Natural killer cell (primary cell): ENCODE results near the gene FARS2. TPM values are rescaled to one million over a fixed set of nuclear protein-coding genes. Genes with fewer than 3 reads are reported as not detected.
A peak's percentile ranks its signal among the peaks of the same experiment; 100 is the strongest.

Source experiments
- ATAC-seq, 3 donors: fragments of 150-1000 bp in 2 of 3; fragments of 200-7000 bp in 1 of 3; cut with Tn5 transposase; 1 replicate in 1 of 3; 2 replicates in 2 of 3; pipeline ENCODE4 v1.10.0; 2021; ENCODE audit warnings: mild to moderate bottlenecking in 2 of 3, moderate library complexity in 2 of 3
- DNase-seq, 2 donors: peaks; one replicate each; pipeline versions ENCODE4 v3.0.0 to v3.0.0-alpha.2; 2013 to 2021; ENCODE audit warnings: mixed read lengths in 1 of 2
- H3K27ac ChIP-seq: one replicate; pipeline ENCODE4 v1.5.1; 2013; ENCODE audit warnings: mild to moderate bottlenecking, low read length
- H3K27me3 ChIP-seq: one replicate; pipeline ENCODE4 v1.6.1; 2013; ENCODE audit warnings: low read length; ENCODE audit not compliant: control insufficient read depth, insufficient read depth
- H3K36me3 ChIP-seq: one replicate; pipeline ENCODE4 v1.6.1; 2013; ENCODE audit warnings: low read length; ENCODE audit not compliant: control insufficient read depth, insufficient read depth
- H3K4me1 ChIP-seq: one replicate; pipeline ENCODE4 v1.6.1; 2013; ENCODE audit warnings: low read length; ENCODE audit not compliant: control insufficient read depth, insufficient read depth
- H3K4me3 ChIP-seq: one replicate; pipeline ENCODE4 v1.5.1; 2013; ENCODE audit warnings: low read length
- H3K9me3 ChIP-seq: one replicate; pipeline ENCODE4 v1.6.1; 2013; ENCODE audit warnings: low read length; ENCODE audit not compliant: control insufficient read depth, insufficient read depth
- H3K27ac Mint-ChIP-seq, 2 donors: one replicate each; pipeline ENCODE4 v1.8.0; 2022; ENCODE audit warnings: mild to moderate bottlenecking in 2 of 2, mixed read lengths in 2 of 2, moderate library complexity in 1 of 2
- H3K27me3 Mint-ChIP-seq, 2 donors: one replicate each; pipeline ENCODE4 v1.8.0; 2022; ENCODE audit warnings: low read depth in 2 of 2, mixed read lengths in 2 of 2
- H3K36me3 Mint-ChIP-seq: one replicate; pipeline ENCODE4 v1.8.0; 2022; ENCODE audit warnings: mixed read lengths
- H3K4me1 Mint-ChIP-seq, 2 donors: one replicate each; pipeline ENCODE4 v1.8.0; 2022; ENCODE audit warnings: mixed read lengths in 2 of 2
- H3K4me3 Mint-ChIP-seq: one replicate; pipeline ENCODE4 v1.8.0; 2022; ENCODE audit warnings: mild to moderate bottlenecking, moderate library complexity, mixed read lengths
- H3K9me3 Mint-ChIP-seq, 2 donors: one replicate each; pipeline ENCODE4 v1.8.0; 2022; ENCODE audit warnings: mixed read lengths in 2 of 2
- WGBS: methylation state at CpG from one replicate; pipeline ENCODE4 v1.1.7; 2013; ENCODE audit warnings: missing lambda C conversion rate; ENCODE audit not compliant: insufficient coverage; 5-methylcytosine and 5-hydroxymethylcytosine counted together
- intact Hi-C: fragments of 100-400 bp; cut with micrococcal nuclease; formaldehyde crosslinking; loops from one replicate; pipeline ENCODE4 v1.14.2; 2022
- total RNA-seq, 4 donors: library from RNA; stranded (reverse); fragments of 120-200 nt in 1 of 4; gene quantifications; one replicate each; pipeline versions ENCODE4 v1.2.3 to v1.2.4, GENCODE V29; 2013 to 2022
- TF ChIP-seq, protein P1 (sequence below): fragments of 200-600 bp; IDR thresholded peaks from one replicate; pipeline ENCODE4 v1.8.0; 2022; ENCODE audit warnings: antibody characterized with exemption

The FARS2 gene
- total RNA-seq, 3 donors from 2014 or later (not counting 1 experiment from before 2014, with no cell fraction given): 15.3 to 24.8 (median 22.7) TPM

DNA sequence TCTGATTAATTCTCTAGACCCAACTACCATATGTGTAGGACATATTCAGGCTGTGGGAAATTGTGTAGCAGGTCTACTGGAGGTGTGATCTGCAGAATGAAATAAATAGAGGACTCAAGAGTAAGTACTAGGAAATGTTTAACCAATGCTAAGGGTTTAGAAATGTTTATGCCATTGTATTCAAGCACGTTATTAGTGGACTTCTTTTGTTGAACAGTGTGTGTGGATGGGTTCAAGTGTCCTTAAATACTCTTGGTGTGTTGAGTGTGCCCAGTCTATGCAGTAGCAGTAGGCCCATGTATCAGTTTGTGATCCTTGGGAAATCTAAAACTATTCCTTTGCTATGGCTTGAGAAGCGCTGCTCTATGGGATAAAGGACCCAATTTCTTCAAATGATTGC, 112.1 kb downstream of the FARS2 start:
- Mint-ChIP-seq H3K27me3 (no peaks in the 10 kb centered on the region), H3K4me1 (peaks cover 0 to 3% of the 10 kb centered on the region in 2 donors), H3K36me3 (no peaks in the 10 kb centered on the region), H3K4me3 (no peak overlapping the region), H3K27ac (no peak overlapping the region), H3K9me3 (no peaks in the 10 kb centered on the region)
- H3K36me3 ChIP-seq: peaks cover 9% of the 10 kb centered on the region
- intact Hi-C loops: no loop called here
- no peaks in the 10 kb centered on the region for H3K27me3 ChIP-seq
- TF ChIP-seq, protein P1, sequence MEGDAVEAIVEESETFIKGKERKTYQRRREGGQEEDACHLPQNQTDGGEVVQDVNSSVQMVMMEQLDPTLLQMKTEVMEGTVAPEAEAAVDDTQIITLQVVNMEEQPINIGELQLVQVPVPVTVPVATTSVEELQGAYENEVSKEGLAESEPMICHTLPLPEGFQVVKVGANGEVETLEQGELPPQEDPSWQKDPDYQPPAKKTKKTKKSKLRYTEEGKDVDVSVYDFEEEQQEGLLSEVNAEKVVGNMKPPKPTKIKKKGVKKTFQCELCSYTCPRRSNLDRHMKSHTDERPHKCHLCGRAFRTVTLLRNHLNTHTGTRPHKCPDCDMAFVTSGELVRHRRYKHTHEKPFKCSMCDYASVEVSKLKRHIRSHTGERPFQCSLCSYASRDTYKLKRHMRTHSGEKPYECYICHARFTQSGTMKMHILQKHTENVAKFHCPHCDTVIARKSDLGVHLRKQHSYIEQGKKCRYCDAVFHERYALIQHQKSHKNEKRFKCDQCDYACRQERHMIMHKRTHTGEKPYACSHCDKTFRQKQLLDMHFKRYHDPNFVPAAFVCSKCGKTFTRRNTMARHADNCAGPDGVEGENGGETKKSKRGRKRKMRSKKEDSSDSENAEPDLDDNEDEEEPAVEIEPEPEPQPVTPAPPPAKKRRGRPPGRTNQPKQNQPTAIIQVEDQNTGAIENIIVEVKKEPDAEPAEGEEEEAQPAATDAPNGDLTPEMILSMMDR: no peak
- no peaks in the 10 kb centered on the region for H3K9me3 ChIP-seq
- H3K4me3 ChIP-seq: no peak overlapping the region
- no peaks in the 10 kb centered on the region for H3K4me1 ChIP-seq
- no peak overlapping the region for H3K27ac ChIP-seq
- DNase-seq (no peak), ATAC-seq (no peak)
- WGBS: 98% methylated on average over 2 of the region's 2 CpGs

DNA sequence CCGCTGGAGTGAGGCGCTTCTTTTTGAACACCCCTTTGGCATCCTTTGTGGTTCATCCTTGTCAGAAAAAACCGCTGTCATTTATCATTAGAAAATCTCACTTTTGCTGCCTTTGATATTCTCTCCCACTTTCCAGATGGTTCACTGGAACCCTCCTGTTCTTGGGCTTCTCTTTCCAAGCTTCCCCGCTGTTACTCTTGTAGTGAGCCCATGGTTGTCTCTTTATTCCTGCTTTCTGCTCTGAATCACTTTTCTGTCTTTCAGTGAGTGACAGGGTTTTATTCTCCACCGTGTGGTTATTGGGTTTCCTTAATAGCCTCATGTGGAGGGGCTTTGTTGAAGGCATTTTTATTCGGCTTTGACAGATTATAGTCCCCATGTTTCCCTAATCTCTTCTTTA, 117.0 kb downstream of the FARS2 start:
- intact Hi-C loops: no loop called here
- no peaks in the 10 kb centered on the region for H3K9me3 ChIP-seq
- no peak overlapping the region for H3K4me3 ChIP-seq
- TF ChIP-seq, protein P1: no peak
- H3K27ac Mint-ChIP-seq: no peak overlapping the region
- no peaks in the 10 kb centered on the region for H3K27me3 Mint-ChIP-seq
- no peaks in the 10 kb centered on the region for H3K27me3 ChIP-seq
- DNase-seq (no peak), ATAC-seq (no peak)
- H3K4me1 ChIP-seq: no peaks in the 10 kb centered on the region
- H3K4me1 Mint-ChIP-seq: peaks cover 7 to 16% of the 10 kb centered on the region in 2 donors
- no peak overlapping the region for H3K4me3 Mint-ChIP-seq
- H3K27ac ChIP-seq: no peak overlapping the region
- no peaks in the 10 kb centered on the region for H3K36me3 ChIP-seq
- no peaks in the 10 kb centered on the region for H3K9me3 Mint-ChIP-seq
- WGBS: 81% methylated on average over 6 of the region's 6 CpGs
- no peaks in the 10 kb centered on the region for H3K36me3 Mint-ChIP-seq

DNA sequence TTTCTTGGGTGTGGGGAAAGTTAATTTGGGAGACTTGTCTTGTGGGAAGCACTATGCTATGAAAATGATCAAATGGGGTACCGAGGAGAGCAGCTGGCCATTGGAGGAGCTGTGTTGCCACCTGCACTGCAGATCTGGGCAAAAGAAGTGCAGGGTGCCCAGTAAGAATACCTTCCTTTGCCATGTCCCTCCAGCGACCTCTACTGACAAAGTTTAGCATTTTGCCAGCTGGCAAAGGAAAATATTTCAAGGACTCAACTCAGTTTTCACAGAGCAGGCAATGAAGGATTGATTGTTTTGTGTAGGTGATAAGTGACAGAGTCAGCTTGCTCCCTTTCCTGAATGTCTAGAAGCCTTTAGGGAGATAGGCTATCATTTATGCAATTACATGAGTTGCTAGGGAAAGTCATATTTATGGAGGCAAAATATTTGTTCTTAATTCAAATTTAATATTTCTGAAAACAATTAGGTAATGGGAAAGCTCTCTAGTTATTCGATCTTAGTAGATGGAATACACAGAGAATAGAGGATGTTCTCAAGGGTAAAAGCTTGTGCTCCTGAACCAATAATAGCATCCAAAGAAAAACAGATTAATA, 118.4 kb downstream of the FARS2 start:
- DNase-seq (peak in 1 of 2 donors; percentile 20), ATAC-seq (no peak)
- H3K9me3 ChIP-seq: no peaks in the 10 kb centered on the region
- TF ChIP-seq, protein P1: no peak
- no peaks in the 10 kb centered on the region for H3K36me3 Mint-ChIP-seq
- intact Hi-C loops: no loop called here
- H3K27ac Mint-ChIP-seq: no peak overlapping the region
- no peaks in the 10 kb centered on the region for H3K27me3 ChIP-seq
- H3K4me1 ChIP-seq: no peaks in the 10 kb centered on the region
- no peaks in the 10 kb centered on the region for H3K36me3 ChIP-seq
- H3K27me3 Mint-ChIP-seq: no peaks in the 10 kb centered on the region
- H3K4me3 ChIP-seq: no peak overlapping the region
- no peak overlapping the region for H3K27ac ChIP-seq
- H3K4me1 Mint-ChIP-seq: peaks cover 7 to 22% of the 10 kb centered on the region in 2 donors
- 56% methylated on average over 2 of the region's 3 CpGs for WGBS
- no peaks in the 10 kb centered on the region for H3K9me3 Mint-ChIP-seq
- H3K4me3 Mint-ChIP-seq: no peak overlapping the region

DNA sequence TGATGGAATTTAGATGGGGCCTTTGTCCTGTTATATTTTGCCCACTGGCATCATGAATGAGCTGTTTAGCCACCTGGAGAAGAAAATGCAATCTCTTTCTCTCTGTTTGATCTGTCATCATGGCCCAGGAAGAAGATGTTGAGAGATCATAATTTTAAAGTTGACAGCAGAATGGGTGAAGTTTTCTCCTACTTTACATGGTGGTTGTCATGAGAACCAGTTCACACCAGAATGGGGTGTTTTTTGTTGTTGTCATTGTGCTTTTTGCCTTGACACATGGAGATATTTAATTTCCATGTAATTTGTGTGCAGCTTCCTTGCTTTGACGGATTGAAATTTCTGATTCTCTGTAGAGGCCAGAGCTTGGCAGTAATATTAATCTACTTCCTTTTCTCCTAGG, 122.5 kb downstream of the FARS2 start:
- no peak overlapping the region for H3K27ac Mint-ChIP-seq
- ATAC-seq (no peak), DNase-seq (no peak)
- Histone ChIP-seq H3K4me3 (no peak overlapping the region), H3K36me3 (no peaks in the 10 kb centered on the region), H3K27ac (no peak overlapping the region), H3K9me3 (no peaks in the 10 kb centered on the region), H3K4me1 (no peaks in the 10 kb centered on the region), H3K27me3 (no peaks in the 10 kb centered on the region)
- no peak overlapping the region for H3K4me3 Mint-ChIP-seq
- intact Hi-C loops: no loop called here
- peaks cover 7 to 15% of the 10 kb centered on the region in 2 donors for H3K4me1 Mint-ChIP-seq
- H3K9me3 Mint-ChIP-seq: no peaks in the 10 kb centered on the region
- TF ChIP-seq, protein P1: no peak
- WGBS: no CpG with 5 or more reads among the region's 1 CpG
- H3K27me3 Mint-ChIP-seq: no peaks in the 10 kb centered on the region
- H3K36me3 Mint-ChIP-seq: no peaks in the 10 kb centered on the region
